Stomach (tissue), 4 donors: Measurements from ENCODE around the gene SMTNL2.

Experiments used
- CTCF ChIP-seq, 7 experiments: fragments of 450-650 bp in 4 of 7; fragments of 200-600 bp in 3 of 7; sonication (generic) in 3 of 7; IDR thresholded peaks; one replicate each; pipeline ENCODE4 v1.5.1; 2016 to 2019; ENCODE audit warnings: antibody characterized with exemption in 7 of 7, control low read depth in 2 of 7, mild to moderate bottlenecking in 1 of 7
- EP300 ChIP-seq: sonication (generic); formaldehyde crosslinking; IDR thresholded peaks from one replicate; pipeline ENCODE4 v1.6.1; 2017; ENCODE audit warnings: antibody characterized with exemption
- POLR2AphosphoS5 ChIP-seq, 3 donors: sonication (generic); formaldehyde crosslinking; IDR thresholded peaks; one replicate each; pipeline ENCODE4 v1.6.1; 2016; ENCODE audit warnings: antibody characterized with exemption in 3 of 3

GRCh38 chr17:4599505-4600281, 15.4 kb downstream of the SMTNL2 start:
- TF ChIP-seq POLR2AphosphoS5 (IDR thresholded peaks at IDR 0.05) (no peak), CTCF (IDR thresholded peaks at IDR 0.05) (no peak), EP300 (no peak)
